ENCODE data around the gene SRBD1.

GRCh38 chr2:45397292-45397691, 213.8 kb downstream of the SRBD1 start:
- TF ChIP-seq EZH2phosphoT487 (IDR thresholded peaks at IDR 0.05; ENCODE audit: insufficient read depth, low read depth): no peak
- TF ChIP-seq EZH2 (IDR thresholded peaks at IDR 0.05; ENCODE audit: insufficient read depth, poor library complexity, severe bottlenecking): no peak
